Measurements from ENCODE around the gene WHRN. TPM values are rescaled to one million over a fixed set of nuclear protein-coding genes. Genes with fewer than 3 reads are reported as not detected.

The WHRN gene
- total and polyA plus RNA-seq, 5 experiments from 2014 or later: 0.17 to 4.2 (median 0.56) TPM

GRCh38 chr9:114417511-114417910 lies 87.8 kb downstream of the WHRN start:
- DNase-seq: no peak
- Mint-ChIP-seq H3K9me3 (no peaks in the 10 kb centered on the region), H3K36me3 (no peaks in the 10 kb centered on the region), H3K27me3 (no peaks in the 10 kb centered on the region), H3K4me3 (no peak overlapping the region), H3K27ac (peak overlapping the region in 3 of 10 donors; percentile 43 to 67 (median 49)), H3K4me1 (peaks cover 0 to 12% (median 8%) of the 10 kb centered on the region in 4 donors)
- POLR2A ChIA-PET: no interaction called here
- no peak for ATAC-seq

GRCh38 chr9:114416906-114417305 lies 88.4 kb downstream of the WHRN start:
- Mint-ChIP-seq H3K4me1 (peaks cover 0 to 12% (median 8%) of the 10 kb centered on the region in 4 donors), H3K9me3 (no peaks in the 10 kb centered on the region), H3K27ac (peak overlapping the region in 1 of 10 donors; percentile 60), H3K27me3 (no peaks in the 10 kb centered on the region), H3K4me3 (no peak overlapping the region), H3K36me3 (no peaks in the 10 kb centered on the region)
- POLR2A ChIA-PET: no interaction called here
- ATAC-seq: no peak
- DNase-seq: no peak

GRCh38 chr9:114416290-114416689 lies 89.0 kb downstream of the WHRN start:
- Mint-ChIP-seq H3K4me3 (no peak overlapping the region), H3K36me3 (no peaks in the 10 kb centered on the region), H3K4me1 (peaks cover 0 to 12% (median 8%) of the 10 kb centered on the region in 4 donors), H3K9me3 (no peaks in the 10 kb centered on the region), H3K27me3 (no peaks in the 10 kb centered on the region), H3K27ac (peak overlapping the region in 1 of 10 donors; percentile 12)
- POLR2A ChIA-PET: interaction anchor here (0.6 kb wide), 1 partner anchor 31 kb away, joined by 4 read pairs; no protein-coding TSS in a partner anchor
- ATAC-seq (no peak), DNase-seq (no peak)

DNA sequence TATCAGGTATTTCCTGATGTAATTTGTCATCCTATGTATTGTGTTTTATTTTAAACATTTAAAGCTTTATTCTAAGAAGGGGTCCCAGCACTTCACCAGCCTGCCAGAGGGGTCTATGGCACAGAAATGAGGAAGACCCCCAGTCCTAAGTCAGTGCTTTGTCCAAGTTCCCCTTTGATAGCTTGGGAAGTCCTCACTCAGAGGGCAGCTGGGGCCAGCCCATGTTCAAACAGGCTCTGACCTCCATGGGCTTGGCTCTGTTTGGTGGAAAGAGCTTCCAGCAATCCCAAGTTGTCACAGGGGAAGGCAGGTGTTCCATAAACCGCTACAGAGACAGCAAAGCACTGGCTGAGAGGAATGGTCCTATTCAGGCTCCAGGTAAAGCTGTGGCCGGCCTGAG lies 90.9 kb downstream of the WHRN start:
- peaks cover 0 to 12% (median 7%) of the 10 kb centered on the region in 4 donors for H3K4me1 Mint-ChIP-seq
- no peaks in the 10 kb centered on the region for H3K36me3 Mint-ChIP-seq
- ATAC-seq: no peak
- H3K27ac Mint-ChIP-seq: no peak overlapping the region
- H3K27me3 Mint-ChIP-seq: no peaks in the 10 kb centered on the region
- POLR2A ChIA-PET: no interaction called here
- no peak for DNase-seq
- no peaks in the 10 kb centered on the region for H3K9me3 Mint-ChIP-seq
- H3K4me3 Mint-ChIP-seq: no peak overlapping the region

DNA sequence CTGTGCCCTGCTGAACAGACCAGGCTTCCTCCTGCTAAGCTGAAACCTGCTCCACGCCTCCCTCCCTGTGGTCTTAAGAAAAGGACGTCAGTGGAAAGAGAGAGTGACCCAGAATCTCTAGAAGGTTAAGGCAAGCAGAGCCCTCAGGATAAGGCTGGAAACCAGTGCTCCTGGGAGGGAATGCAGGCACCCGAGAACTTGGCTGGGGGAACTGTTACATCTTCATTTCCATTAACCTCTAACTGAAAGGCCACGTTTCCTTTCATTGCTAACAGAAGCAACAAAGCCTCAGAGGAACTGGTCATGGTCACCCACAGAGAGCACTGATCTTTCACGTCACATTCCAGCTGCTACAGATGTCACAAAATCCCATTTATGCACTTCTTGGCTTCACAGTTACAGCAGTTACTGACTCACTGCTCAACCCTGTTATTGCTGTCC lies 91.4 kb downstream of the WHRN start:
- POLR2A ChIA-PET: no interaction called here
- ATAC-seq (no peak), DNase-seq (no peak)
- H3K27me3 Mint-ChIP-seq: no peaks in the 10 kb centered on the region
- no peak overlapping the region for H3K4me3 Mint-ChIP-seq
- H3K4me1 Mint-ChIP-seq: peaks cover 0 to 14% (median 7%) of the 10 kb centered on the region in 4 donors
- no peaks in the 10 kb centered on the region for H3K36me3 Mint-ChIP-seq
- H3K9me3 Mint-ChIP-seq: no peaks in the 10 kb centered on the region
- H3K27ac Mint-ChIP-seq: no peak overlapping the region

- Mint-ChIP-seq H3K27ac (peak overlapping the region in 1 of 10 donors; percentile 66), H3K9me3 (no peaks in the 10 kb centered on the region), H3K4me1 (peaks cover 0 to 2% (median 1%) of the 10 kb centered on the region in 4 donors), H3K27me3 (no peaks in the 10 kb centered on the region), H3K36me3 (no peaks in the 10 kb centered on the region), H3K4me3 (no peak overlapping the region)
- ATAC-seq: no peak
- DNase-seq: no peak
- POLR2A ChIA-PET: no interaction called here
These were observed 93.1 kb downstream of the WHRN start for GRCh38 chr9:114412048-114412683.

- POLR2A ChIA-PET: no interaction called here
- peaks cover 0 to 2% (median 1%) of the 10 kb centered on the region in 4 donors for H3K4me1 Mint-ChIP-seq
- no peak overlapping the region for H3K4me3 Mint-ChIP-seq
- H3K36me3 Mint-ChIP-seq: no peaks in the 10 kb centered on the region
- DNase-seq (no peak), ATAC-seq (no peak)
- peak overlapping the region in 2 of 10 donors; percentile 43 to 57 for H3K27ac Mint-ChIP-seq
- H3K27me3 Mint-ChIP-seq: no peaks in the 10 kb centered on the region
- no peaks in the 10 kb centered on the region for H3K9me3 Mint-ChIP-seq
These were observed 93.8 kb downstream of the WHRN start for GRCh38 chr9:114411452-114411851.

DNA sequence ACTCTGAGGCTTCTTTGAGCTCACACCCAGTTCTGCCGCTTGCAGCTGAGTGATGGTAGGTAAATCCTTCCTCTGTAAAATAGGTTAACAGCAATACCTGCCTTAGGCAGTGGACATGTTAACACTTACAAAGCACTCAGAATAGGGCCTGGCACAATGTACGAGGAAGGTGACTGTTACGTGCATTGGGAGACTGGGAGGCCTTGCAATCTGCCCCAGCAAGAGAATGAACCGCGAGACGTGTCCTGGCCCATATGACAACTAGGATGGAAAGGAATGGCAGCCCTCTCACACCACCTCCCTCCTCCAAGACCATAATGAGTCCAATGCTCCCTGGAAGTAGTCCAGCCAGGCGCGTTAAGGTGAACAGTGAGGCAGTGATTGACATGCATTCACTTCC lies 94.4 kb downstream of the WHRN start:
- Mint-ChIP-seq H3K27me3 (no peaks in the 10 kb centered on the region), H3K4me3 (no peak overlapping the region), H3K27ac (peak overlapping the region in 2 of 10 donors; percentile 24 to 27), H3K4me1 (peaks cover 0 to 4% (median 1%) of the 10 kb centered on the region in 4 donors), H3K9me3 (no peaks in the 10 kb centered on the region), H3K36me3 (no peaks in the 10 kb centered on the region)
- no peak for ATAC-seq
- no peak for DNase-seq
- POLR2A ChIA-PET: no interaction called here

DNA sequence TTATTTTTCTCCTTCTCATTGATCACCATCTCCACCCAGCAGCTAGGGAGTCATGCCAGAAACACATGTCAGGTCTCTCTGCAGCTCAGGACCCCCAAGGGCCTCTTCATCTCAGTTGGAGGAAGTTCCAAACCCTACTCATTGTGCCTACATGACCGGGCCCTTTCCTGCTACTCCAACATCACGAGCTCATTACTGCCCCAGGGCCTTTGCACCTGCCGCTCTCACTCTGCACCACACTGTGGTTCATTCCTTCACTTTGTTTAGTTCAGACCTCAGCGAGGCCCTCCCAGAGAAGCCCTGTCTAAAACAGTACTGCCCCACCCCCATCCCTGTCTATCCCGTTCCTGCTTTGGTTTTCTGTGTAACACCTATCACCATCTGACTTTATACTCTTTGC lies 95.4 kb downstream of the WHRN start:
- Mint-ChIP-seq H3K27me3 (no peaks in the 10 kb centered on the region), H3K4me3 (no peak overlapping the region), H3K4me1 (peaks cover 7 to 8% (median 7%) of the 10 kb centered on the region in 4 donors), H3K9me3 (no peaks in the 10 kb centered on the region), H3K36me3 (no peaks in the 10 kb centered on the region), H3K27ac (peak overlapping the region in 3 of 10 donors; percentile 46 to 88 (median 47))
- POLR2A ChIA-PET: interaction anchor here (1.4 to 34.1 kb wide), 2 partner anchors 25 to 55 kb away, joined by 3 to 1589 read pairs; no protein-coding TSS in a partner anchor
- ATAC-seq: no peak
- DNase-seq: no peak

DNA sequence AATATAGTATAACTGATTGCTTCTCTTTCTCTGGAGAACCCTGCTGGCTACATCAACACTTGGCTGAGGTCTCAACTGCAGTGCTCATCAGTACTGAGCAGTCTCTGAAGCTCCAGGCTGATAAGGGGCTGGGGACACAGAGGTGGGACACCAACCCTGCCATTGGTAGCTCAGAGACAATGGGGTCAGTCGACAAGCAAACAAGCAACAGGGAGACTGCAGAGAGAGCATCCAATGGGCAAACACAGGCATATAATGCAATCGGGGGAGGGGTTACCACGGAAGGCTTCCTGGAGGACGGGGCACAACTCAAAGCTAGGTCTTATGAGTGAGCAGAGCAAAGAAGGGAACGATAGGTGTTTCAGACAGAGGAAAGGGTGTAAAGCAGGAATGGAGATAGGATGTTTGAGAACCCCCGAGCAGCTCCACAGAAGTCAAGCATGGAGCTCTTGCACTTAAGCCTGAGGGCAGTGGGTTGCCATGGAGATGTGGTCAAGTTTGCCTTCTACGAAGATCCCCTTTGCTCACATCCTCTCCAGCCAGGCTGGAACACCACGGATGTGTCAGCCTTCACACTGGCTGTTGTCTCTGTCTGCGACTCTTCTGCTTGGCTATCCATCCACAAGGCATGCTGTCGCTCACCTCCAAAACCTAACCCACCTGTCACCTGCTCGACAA lies 96.0 kb downstream of the WHRN start:
- Mint-ChIP-seq H3K4me1 (peaks cover 7 to 8% (median 7%) of the 10 kb centered on the region in 4 donors), H3K27me3 (no peaks in the 10 kb centered on the region), H3K36me3 (no peaks in the 10 kb centered on the region), H3K4me3 (no peak overlapping the region), H3K27ac (peak overlapping the region in 6 of 10 donors; percentile 36 to 90 (median 57)), H3K9me3 (no peaks in the 10 kb centered on the region)
- no peak for ATAC-seq
- DNase-seq: no peak
- POLR2A ChIA-PET: interaction anchor here (0.6 to 34.1 kb wide), 3 partner anchors 24 to 166 kb away, joined by 3 to 1589 read pairs (median 3); no protein-coding TSS in a partner anchor

GRCh38 chr9:114408645-114409044 lies 96.6 kb downstream of the WHRN start:
- H3K27ac Mint-ChIP-seq: peak overlapping the region in 3 of 10 donors; percentile 36 to 90 (median 75)
- H3K36me3 Mint-ChIP-seq: no peaks in the 10 kb centered on the region

DNA sequence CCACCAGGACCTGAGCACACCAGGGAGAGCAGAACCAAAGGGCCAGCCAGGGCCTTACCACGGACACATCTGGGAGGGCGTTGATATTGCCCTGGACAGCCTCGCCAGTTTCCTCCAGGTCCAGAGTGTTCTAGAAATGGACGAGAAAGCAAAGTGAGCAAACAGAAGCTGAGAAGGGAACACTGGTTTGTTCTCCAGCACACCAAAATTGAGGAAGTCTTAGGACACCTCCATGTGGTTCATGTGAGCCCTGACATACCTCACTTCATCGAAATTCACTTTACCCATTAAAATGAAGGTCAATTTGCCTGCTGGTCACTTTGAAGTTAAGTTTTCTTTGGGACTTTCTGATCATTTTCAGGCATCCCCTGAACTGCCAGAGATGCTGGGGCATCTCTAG lies 97.4 kb downstream of the WHRN start:
- no peaks in the 10 kb centered on the region for H3K9me3 Mint-ChIP-seq
- H3K36me3 Mint-ChIP-seq: no peaks in the 10 kb centered on the region
- peak overlapping the region in 2 of 10 donors; percentile 40 to 75 for H3K27ac Mint-ChIP-seq
- H3K4me3 Mint-ChIP-seq: no peak overlapping the region
- no peaks in the 10 kb centered on the region for H3K27me3 Mint-ChIP-seq
- H3K4me1 Mint-ChIP-seq: peaks cover 7 to 8% (median 7%) of the 10 kb centered on the region in 4 donors
- no peak for DNase-seq
- POLR2A ChIA-PET: interaction anchor here (0.5 to 34.1 kb wide), 4 partner anchors 53 to 246 kb away, joined by 3 to 1589 read pairs (median 22); partner anchors contain the start of gene WHRN
- ATAC-seq: no peak

More at GRCh38 chr9:114408645-114409044, 96.6 kb downstream of the WHRN start:
- DNase-seq: no peak
- no peaks in the 10 kb centered on the region for H3K9me3 Mint-ChIP-seq
- POLR2A ChIA-PET: interaction anchor here (0.6 to 34.1 kb wide), 3 partner anchors 23 to 97 kb away, joined by 3 to 1589 read pairs (median 3); partner anchors contain the start of gene WHRN
- H3K4me1 Mint-ChIP-seq: peaks cover 7 to 8% (median 7%) of the 10 kb centered on the region in 4 donors
- no peak for ATAC-seq
- H3K27me3 Mint-ChIP-seq: no peaks in the 10 kb centered on the region
- no peak overlapping the region for H3K4me3 Mint-ChIP-seq

- Mint-ChIP-seq H3K4me3 (no peak overlapping the region), H3K9me3 (no peaks in the 10 kb centered on the region), H3K27me3 (no peaks in the 10 kb centered on the region), H3K27ac (no peak overlapping the region), H3K4me1 (peaks cover 7 to 8% (median 7%) of the 10 kb centered on the region in 4 donors), H3K36me3 (no peaks in the 10 kb centered on the region)
- ATAC-seq: no peak
- DNase-seq: no peak
- POLR2A ChIA-PET: interaction anchor here (0.8 to 34.1 kb wide), 4 partner anchors 11 to 247 kb away, joined by 3 to 1589 read pairs (median 27); no protein-coding TSS in a partner anchor
These were observed 98.8 kb downstream of the WHRN start for GRCh38 chr9:114406441-114406840.
